Memory B cell (primary cell): ENCODE data around the gene APC2.
A peak's percentile ranks its signal among the peaks of the same experiment; 100 is the strongest.

Source experiments
- ATAC-seq: fragments of 150-1000 bp; cut with Tn5 transposase; 2 replicates; pipeline ENCODE4 v1.10.0; 2021; ENCODE audit warnings: low read depth, mild to moderate bottlenecking, moderate library complexity
- DNase-seq, 2 donors: peaks; one replicate each; pipeline ENCODE4 v3.0.0; 2022; ENCODE audit warnings: low spot score in 2 of 2
- H3K27ac Mint-ChIP-seq: one replicate; pipeline ENCODE4 v1.8.0; 2022; ENCODE audit warnings: mild to moderate bottlenecking, moderate library complexity, mixed read lengths
- H3K27me3 Mint-ChIP-seq: one replicate; pipeline ENCODE4 v1.8.0; 2022; ENCODE audit warnings: mixed read lengths
- H3K36me3 Mint-ChIP-seq: one replicate; pipeline ENCODE4 v1.8.0; 2022; ENCODE audit warnings: mild to moderate bottlenecking, mixed read lengths
- H3K4me1 Mint-ChIP-seq: one replicate; pipeline ENCODE4 v1.8.0; 2022; ENCODE audit warnings: mixed read lengths
- H3K4me3 Mint-ChIP-seq: one replicate; pipeline ENCODE4 v1.8.0; 2022; ENCODE audit warnings: mild to moderate bottlenecking, moderate library complexity, mixed read lengths
- H3K9me3 Mint-ChIP-seq: one replicate; pipeline ENCODE4 v1.8.0; 2022; ENCODE audit warnings: mixed read lengths

The APC2 gene, protein sequence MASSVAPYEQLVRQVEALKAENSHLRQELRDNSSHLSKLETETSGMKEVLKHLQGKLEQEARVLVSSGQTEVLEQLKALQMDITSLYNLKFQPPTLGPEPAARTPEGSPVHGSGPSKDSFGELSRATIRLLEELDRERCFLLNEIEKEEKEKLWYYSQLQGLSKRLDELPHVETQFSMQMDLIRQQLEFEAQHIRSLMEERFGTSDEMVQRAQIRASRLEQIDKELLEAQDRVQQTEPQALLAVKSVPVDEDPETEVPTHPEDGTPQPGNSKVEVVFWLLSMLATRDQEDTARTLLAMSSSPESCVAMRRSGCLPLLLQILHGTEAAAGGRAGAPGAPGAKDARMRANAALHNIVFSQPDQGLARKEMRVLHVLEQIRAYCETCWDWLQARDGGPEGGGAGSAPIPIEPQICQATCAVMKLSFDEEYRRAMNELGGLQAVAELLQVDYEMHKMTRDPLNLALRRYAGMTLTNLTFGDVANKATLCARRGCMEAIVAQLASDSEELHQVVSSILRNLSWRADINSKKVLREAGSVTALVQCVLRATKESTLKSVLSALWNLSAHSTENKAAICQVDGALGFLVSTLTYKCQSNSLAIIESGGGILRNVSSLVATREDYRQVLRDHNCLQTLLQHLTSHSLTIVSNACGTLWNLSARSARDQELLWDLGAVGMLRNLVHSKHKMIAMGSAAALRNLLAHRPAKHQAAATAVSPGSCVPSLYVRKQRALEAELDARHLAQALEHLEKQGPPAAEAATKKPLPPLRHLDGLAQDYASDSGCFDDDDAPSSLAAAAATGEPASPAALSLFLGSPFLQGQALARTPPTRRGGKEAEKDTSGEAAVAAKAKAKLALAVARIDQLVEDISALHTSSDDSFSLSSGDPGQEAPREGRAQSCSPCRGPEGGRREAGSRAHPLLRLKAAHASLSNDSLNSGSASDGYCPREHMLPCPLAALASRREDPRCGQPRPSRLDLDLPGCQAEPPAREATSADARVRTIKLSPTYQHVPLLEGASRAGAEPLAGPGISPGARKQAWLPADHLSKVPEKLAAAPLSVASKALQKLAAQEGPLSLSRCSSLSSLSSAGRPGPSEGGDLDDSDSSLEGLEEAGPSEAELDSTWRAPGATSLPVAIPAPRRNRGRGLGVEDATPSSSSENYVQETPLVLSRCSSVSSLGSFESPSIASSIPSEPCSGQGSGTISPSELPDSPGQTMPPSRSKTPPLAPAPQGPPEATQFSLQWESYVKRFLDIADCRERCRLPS (N-terminal part only)

DNA sequence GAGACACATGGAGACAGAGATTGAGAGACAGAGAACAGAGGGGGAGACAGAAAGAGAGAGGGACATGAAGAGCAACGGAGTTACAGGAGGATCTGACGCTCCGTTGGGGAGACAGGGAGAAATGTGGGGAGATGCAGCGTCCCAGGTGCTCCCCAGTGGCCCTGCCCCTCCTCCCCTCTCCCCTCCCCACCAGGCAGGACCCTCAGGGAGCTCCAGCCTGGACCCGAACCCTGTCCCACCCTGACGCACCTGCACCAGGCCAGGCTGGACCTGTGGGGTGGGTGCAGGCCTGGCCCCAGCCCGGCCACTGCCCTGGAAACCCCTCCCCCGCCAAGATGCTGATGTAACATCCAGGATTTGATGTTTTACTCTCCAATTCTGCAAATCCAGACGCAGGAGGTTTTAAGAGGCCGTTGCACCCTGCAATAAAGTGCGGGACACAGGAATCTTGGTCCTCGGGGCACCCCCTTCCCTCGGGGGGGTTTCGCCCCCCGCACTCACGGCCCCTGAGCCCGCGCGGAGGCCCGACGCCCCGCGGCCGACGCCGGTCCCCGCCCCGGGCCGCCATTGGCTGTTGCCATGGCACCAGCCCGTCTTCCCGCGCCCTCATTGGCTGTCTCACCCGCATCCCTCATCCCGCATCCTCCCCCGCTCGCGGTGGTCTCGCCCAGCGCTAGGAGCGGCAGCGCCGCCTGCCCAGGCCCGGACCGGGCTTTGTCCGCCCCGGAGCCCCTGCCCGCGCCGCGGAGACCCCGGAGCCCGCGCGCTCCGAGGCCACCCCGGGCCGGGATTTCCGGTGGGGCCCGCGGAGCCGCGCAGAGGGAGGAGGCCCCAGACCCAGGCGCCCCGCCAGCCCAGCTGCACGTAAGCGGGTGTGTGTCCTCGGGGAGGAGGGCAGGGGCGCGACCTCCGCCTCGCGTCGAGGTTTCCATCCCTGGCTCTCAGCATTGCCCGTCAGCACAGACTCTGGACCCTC, at the start of gene APC2:
Gene APC2, plus strand, starts transcription at position 655 of the 976 bp plus-strand sequence. CDS start 2,881 bp downstream, outside the sequence.
- Mint-ChIP-seq H3K4me1 (peaks cover 15% of the 10 kb centered on the region), H3K27ac (peak within 1 kb of the TSS; percentile 32), H3K9me3 (no peaks in the 10 kb centered on the region), H3K27me3 (peaks cover 34% of the 10 kb centered on the region), H3K4me3 (peak within 1 kb of the TSS; percentile 30), H3K36me3 (no peaks in the 10 kb centered on the region)
- no peak for ATAC-seq
- DNase-seq = peak in 1 of 2 donors; percentile 19

DNA sequence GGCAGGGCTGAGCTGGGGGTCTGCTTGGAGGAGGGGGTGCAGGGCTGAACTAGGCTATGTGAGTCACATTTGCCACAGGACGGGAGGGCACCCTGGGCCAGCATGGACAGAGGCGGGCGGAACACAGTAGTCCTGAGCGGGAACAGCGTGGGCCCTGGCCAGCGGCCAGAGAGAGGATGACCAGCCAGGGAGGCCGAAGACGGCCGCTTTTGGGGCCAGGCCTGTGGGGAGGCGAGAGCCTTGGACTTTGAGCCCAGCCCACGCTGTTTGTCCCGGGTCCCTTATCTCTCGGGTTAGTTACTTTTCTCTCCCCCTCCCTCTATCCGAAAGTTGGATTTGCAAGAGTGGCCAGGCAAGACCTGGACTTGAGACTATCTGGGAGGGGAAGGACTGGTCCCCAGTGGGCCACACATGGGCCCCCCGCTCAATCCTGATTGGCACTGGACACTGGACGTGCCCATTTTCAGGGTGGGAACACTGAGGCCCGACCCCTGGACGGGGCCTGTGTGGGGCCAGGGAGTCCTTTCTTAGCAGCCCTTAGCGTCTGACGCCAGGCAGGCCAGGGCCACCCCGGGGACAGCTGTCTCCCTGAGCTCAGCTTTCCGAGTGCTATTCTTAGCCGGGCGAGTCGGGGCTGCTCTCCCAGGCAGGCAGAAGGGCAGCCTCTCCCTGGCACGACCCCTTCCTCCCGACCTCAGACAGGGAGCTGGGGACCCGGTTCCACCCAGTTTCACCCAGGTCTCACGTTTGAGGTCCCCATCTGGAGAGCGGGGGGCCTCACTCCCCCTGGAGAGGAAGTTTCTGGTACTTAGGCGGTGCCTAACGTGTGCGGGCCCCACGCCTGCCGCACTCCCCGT, 49.4 kb upstream of the APC2 start:
- Mint-ChIP-seq H3K36me3 (no peaks in the 10 kb centered on the region), H3K27ac (no peak overlapping the region)
- peak; percentile 31 for ATAC-seq

DNA sequence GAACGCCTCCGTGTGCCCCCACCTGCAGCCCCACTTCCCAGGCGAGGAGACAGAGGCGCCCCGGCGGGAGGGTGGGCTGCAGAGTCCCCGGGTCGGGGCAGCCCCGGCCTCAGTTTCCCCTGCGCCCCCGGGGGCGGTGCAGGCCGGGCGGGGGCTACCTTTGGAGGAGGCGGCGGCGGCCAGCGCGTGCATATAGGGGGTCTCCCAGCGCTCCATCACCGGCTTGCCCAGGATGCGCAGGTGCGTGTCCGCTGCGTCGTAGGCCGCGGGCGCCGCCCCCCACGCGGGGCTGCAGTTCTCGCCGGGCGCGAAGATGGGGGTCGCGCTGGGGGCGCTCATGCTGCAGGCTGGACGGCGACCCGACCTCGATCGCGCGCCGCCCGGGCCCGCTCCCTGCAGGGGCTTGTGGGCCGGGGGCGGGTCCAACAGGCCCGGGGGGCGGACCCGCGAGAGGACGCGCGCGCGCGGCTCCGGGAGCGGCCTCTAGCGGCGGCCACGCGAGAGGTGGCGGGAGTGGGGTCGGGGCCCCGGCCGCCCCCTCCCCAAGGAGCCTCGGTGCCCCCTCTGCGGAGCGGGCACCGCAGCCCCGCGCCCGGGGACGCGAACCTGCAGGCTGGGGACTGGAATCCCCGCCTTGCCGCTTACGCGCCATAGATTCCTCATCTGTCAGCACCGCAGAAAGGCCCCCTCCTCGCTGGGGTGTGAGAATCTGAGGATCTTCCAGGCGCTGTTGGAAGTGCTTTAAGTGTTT, 48.6 kb upstream of the APC2 start, which contains the start of gene GAMT:
Gene GAMT, minus strand, starts transcription at position 405 of the 751 bp plus-strand sequence. Its CDS starts 66 bp downstream, at position 339.
- H3K27ac Mint-ChIP-seq = no peak within 1 kb of the TSS
- DNase-seq = peak; percentile 35 to 64

More for the DNA sequence above, 49.4 kb upstream of the APC2 start:
- peak overlapping the region; percentile 75 for H3K4me3 Mint-ChIP-seq
- H3K4me1 Mint-ChIP-seq = peaks cover 10% of the 10 kb centered on the region
- H3K27me3 Mint-ChIP-seq = peaks cover 13% of the 10 kb centered on the region
- no peak for DNase-seq
- no peaks in the 10 kb centered on the region for H3K9me3 Mint-ChIP-seq

DNA sequence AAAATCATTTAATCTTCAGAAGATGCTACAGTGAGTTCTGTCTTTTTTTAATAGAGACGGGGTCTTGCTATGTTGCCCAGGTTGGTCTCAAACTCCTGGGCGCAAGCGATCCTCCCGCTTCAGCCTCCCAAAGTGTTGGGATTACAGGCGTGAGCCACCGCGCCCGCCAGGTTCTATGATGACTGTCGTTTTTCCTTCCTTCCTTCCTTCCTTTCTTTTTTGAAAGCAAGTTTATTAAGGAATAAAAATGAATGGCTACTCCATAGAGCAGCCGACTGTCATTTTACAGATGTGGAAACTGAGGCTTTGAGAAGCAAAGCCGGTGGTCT, 48.1 kb upstream of the APC2 start:
- peaks cover 13% of the 10 kb centered on the region for H3K27me3 Mint-ChIP-seq
- DNase-seq (no peak), ATAC-seq (no peak)
- H3K27ac Mint-ChIP-seq = no peak overlapping the region
- peak overlapping the region; percentile 56 for H3K4me3 Mint-ChIP-seq
- H3K4me1 Mint-ChIP-seq = peaks cover 12% of the 10 kb centered on the region
- no peaks in the 10 kb centered on the region for H3K36me3 Mint-ChIP-seq
- H3K9me3 Mint-ChIP-seq = no peaks in the 10 kb centered on the region

More for the DNA sequence above, 48.6 kb upstream of the APC2 start, which contains the start of gene GAMT:
- Mint-ChIP-seq H3K36me3 (no peaks in the 10 kb centered on the region), H3K4me3 (peak within 1 kb of the TSS; percentile 75), H3K4me1 (peaks cover 9% of the 10 kb centered on the region), H3K9me3 (no peaks in the 10 kb centered on the region), H3K27me3 (peaks cover 13% of the 10 kb centered on the region)
- ATAC-seq = peak; percentile 83

DNA sequence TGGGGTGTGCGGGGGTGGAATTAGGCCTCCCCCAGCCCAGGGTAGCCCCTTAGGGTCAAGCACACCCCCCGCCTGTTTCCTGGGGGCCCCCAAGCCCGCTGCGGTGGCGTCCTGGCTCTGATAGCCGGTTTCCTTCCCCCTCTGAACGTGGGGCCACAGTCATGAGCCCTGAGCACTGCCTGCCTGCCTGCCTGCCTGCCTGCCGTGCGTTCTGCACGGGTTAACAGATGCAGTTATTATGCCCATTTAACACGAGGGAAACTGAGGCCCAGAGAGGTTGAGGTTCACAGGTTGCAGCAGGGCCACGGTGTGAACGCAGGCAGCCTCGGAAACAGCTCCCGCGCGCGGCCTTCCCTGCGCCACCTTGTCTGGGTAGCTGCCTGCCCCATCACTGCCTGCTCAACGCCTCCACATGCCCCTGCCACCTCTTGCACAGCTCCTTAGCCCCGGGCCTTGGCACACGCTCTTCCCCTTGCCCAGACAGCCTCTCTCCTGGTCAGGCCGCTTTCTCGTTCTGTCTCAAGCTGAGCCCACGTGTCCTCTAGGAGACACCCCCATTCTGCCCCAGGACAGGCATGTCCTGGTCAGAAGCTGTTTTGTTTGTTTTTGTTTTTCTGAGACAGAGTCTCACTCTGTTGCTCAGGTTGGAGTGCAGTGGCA, 47.4 kb upstream of the APC2 start:
- Mint-ChIP-seq H3K4me3 (peak overlapping the region; percentile 69), H3K27ac (no peak overlapping the region), H3K27me3 (peaks cover 13% of the 10 kb centered on the region), H3K36me3 (no peaks in the 10 kb centered on the region), H3K9me3 (no peaks in the 10 kb centered on the region), H3K4me1 (peaks cover 12% of the 10 kb centered on the region)
- no peak for ATAC-seq
- no peak for DNase-seq

DNA sequence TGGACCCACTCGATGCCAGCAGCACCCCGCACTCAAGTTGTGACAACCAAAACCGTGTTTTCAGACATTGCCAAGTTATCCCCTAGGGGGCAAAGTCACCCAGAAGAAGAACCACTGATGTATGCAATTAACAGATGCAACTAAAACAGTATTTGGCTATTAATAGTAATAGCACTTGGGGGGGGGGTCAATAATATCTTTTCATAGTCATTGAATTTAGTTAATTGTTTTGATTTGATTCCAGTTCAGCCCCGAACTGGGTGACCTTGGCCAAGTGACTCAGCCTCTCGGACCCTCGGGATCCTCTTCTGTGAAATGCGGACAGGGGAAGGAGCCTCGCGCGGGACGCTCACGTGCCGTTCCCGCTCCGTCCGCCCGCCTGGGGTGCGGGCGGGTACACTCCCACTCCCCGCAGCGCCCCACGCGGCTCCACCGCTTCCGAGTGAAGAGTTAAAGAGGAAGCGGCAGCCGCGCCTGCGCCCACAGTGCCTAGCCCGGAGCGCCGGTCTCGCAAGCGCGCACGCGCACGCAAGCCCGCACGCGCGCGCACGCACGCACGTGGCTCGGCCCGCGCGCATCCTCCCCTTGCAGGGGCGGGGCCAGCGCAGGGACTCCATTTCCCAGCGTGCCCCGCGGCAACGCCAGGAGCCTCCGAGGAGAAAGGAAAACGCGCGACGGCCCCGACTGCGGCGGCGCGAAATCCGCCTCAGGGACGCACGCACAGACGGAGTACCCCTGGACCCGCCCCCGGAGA, 43.0 kb upstream of the APC2 start:
- Mint-ChIP-seq H3K4me3 (peak overlapping the region; percentile 82), H3K9me3 (no peaks in the 10 kb centered on the region), H3K4me1 (peaks cover 35% of the 10 kb centered on the region), H3K27me3 (peaks cover 13% of the 10 kb centered on the region), H3K27ac (peak overlapping the region; percentile 87), H3K36me3 (no peaks in the 10 kb centered on the region)
- DNase-seq = peak; percentile 99
- peak; percentile 78 for ATAC-seq

DNA sequence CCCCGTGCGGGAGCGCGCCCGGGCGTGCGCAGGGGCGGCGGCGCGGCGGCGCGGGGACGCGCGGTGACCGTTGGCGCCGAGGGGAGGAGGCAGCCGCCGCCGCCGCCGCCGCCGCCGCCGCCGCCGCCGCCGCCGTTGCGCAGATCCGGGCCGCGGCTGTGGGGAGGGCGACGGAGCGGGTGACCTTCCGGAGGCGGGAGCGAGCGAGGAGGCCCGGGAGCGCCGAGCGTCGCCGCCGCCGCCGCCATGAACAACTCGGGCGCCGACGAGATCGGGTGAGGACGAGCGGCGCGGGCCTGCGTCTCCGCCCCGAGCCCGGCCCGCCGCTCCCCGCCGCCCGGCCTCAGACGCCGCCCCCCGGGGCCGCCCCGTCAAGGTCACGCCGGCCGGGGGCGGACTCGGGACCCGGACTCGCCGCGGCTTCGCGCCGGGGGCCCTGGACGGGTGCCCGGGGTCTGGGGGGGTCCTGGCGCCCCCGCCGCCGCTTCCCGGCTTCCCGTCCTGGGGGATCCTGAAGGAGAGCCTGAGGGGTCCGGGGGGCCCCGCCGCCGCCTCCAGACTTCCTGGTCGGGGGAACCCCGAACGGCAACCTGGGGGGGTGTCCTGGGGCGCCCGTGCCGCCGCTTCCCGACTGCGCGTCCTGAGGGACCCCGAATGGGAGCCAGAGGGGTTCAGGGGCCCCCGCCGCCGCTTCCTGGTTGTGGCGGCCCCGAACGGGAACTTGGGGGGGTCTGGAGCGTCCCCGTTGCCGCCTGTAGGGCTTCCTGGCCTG, 42.2 kb upstream of the APC2 start, which contains the start of gene DAZAP1:
Gene DAZAP1, plus strand, starts transcription at position 59 of the 772 bp plus-strand sequence. Its CDS starts 188 bp downstream, at position 247.
- no peak for ATAC-seq
- peaks cover 33% of the 10 kb centered on the region for H3K4me1 Mint-ChIP-seq
- H3K4me3 Mint-ChIP-seq = peak within 1 kb of the TSS; percentile 88
- H3K36me3 Mint-ChIP-seq = no peaks in the 10 kb centered on the region
- peak; percentile 38 to 69 for DNase-seq
- no peaks in the 10 kb centered on the region for H3K9me3 Mint-ChIP-seq
- H3K27me3 Mint-ChIP-seq = peaks cover 9% of the 10 kb centered on the region
- H3K27ac Mint-ChIP-seq = peak within 1 kb of the TSS; percentile 87

DNA sequence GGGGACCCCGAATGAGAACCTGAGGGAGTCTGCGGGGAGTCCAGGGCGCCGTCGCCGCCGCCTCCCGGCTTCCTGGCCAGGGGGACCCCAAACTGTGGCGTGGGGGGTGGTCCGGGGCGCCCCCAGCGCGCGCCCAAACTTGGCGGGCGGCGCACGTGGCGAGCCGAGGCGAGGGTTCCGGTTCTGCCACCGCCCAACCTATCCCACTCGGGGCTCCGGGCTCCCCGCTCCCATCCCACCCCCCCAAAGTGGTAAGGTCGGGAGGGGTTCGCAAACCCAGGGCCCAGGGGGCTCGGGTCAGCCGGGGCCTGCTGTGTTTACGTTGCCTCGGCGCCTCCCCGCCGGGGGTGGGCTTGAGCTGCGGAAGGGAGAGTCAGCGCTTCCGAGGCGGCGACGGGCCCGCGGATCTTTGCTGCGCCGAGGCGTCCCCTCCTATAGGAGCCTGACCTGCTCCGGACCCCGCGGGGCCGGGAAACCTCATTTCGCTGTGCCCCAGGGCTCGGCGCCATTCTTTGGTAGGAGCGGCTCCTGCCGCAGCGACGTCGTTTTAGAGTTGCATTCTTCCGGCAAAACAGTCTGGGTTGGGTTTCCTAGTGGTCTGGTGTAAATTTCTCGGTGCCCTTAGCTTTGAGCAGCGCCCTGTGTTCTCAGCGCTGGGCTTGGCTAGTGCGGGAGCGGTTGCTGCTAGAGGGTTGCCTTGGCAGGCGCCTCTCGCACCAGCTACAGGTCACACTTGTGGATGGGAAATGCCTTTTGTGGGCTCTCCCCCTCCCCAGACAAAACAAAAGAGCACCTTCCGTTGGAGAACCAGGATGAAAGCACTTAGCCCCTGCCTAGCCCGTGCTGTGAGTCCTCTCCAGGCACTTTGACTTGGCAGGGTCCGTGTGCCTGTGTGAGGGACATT, 41.4 kb upstream of the APC2 start:
- peaks cover 4% of the 10 kb centered on the region for H3K27me3 Mint-ChIP-seq
- peak overlapping the region; percentile 88 for H3K4me3 Mint-ChIP-seq
- H3K36me3 Mint-ChIP-seq = no peaks in the 10 kb centered on the region
- H3K27ac Mint-ChIP-seq = peak overlapping the region; percentile 73
- peaks cover 29% of the 10 kb centered on the region for H3K4me1 Mint-ChIP-seq
- DNase-seq (peak; percentile 24 to 41), ATAC-seq (no peak)
- H3K9me3 Mint-ChIP-seq = no peaks in the 10 kb centered on the region

DNA sequence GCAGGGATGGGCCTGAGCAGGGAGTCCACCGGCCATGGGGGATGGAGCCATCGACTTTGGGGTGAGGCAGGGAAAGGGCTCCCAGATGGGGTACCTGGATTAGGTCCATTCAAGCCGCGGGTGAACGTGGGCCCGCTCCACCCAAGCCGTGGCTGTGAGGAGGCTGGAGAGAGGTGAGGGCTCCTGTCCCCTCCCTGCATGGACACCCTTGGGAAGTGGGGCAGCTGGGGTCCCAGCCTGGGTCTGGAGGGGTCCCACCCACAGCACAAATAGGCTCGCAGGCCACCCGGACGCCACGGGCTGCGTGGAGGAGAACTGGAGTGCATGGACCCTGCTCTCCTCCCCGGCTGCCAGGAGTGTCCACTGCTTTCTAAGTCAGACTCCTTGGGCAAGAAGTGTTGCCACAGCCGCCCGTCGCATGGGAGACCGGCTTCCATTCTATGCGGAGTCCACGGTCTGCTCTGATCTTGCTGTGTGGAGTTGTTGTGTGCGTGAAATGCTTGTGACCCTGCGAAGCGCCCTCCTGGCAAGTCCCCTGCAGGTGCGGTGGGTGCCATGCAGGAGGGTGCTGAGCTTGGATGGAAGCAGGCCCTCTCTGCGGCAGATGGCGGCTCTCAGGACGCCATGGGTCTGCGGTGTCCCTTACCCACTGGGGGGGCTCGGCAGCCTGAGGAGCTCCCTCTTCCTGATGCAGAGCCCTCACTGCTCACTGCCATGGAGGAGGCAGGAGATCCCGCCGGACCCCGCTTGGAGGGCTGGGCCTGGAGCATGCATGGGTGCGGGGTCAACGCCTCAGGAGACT, 40.5 kb upstream of the APC2 start:
- DNase-seq (no peak), ATAC-seq (no peak)
- Mint-ChIP-seq H3K4me1 (peaks cover 29% of the 10 kb centered on the region), H3K36me3 (no peaks in the 10 kb centered on the region), H3K4me3 (peak overlapping the region; percentile 88), H3K27ac (no peak overlapping the region), H3K27me3 (peaks cover 2% of the 10 kb centered on the region), H3K9me3 (no peaks in the 10 kb centered on the region)
